Inflammatory macrophage (primary cell): Measurements from ENCODE around the gene AMER3.
A peak's percentile ranks its signal among the peaks of the same experiment; 100 is the strongest.
"Not testable (repeated sequence)": the region's sequence is repeated elsewhere in the genome, so short reads cannot be mapped to it uniquely, and the experiment has no call there.

Source experiments
- DNase-seq, 2 donors: peaks; one replicate each; pipeline ENCODE4 v3.0.0-alpha.2; 2020 to 2022
- total RNA-seq, 18 experiments: gene quantifications; one replicate each; lab custom pipeline; 2026; ENCODE audit warnings: mixed read lengths in 6 of 18, inconsistent platforms in 2 of 18; lab: John Stamatoyannopoulos, UW

The AMER3 gene, protein sequence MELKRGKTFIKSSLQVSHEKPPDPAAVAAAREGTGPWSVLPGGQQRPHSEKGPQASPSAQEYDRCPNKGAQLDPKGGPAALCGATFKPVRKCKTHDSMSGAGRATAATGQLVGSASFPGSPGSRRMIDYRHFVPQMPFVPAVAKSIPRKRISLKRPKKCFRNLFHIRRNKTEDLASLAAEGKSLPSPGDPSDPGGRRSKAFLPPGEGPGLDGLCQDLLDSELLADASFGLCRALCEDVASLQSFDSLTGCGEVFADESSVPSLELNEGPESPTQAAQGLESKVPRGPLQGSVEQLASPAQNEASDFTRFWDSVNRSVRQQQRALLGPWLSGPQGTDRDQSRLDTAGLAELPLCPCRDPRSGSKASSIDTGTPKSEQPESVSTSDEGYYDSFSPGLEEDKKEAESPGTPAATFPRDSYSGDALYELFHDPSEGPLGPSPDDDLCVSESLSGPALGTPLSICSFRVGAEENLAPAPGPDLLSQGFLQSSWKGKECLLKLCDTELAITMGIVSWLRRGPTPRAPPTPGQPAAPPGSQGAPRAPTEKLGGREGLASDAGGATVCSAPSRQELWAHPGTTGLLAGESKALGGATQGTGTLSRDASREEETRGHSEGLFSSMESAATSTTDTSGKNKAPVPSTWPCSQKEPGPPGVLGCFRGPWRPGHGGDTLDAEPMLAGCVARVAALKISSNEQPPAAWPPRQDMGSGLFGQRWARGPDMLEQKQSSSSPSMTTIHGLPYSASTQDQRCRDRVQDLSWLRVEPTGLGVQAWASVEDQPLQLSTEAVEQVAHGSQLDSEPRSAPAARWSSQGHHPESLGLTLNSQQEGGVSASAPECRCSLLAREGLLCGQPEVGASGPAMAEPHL
- 0 to 0.09 (median 0) reads per million in 18 experiments for total RNA-seq

DNA sequence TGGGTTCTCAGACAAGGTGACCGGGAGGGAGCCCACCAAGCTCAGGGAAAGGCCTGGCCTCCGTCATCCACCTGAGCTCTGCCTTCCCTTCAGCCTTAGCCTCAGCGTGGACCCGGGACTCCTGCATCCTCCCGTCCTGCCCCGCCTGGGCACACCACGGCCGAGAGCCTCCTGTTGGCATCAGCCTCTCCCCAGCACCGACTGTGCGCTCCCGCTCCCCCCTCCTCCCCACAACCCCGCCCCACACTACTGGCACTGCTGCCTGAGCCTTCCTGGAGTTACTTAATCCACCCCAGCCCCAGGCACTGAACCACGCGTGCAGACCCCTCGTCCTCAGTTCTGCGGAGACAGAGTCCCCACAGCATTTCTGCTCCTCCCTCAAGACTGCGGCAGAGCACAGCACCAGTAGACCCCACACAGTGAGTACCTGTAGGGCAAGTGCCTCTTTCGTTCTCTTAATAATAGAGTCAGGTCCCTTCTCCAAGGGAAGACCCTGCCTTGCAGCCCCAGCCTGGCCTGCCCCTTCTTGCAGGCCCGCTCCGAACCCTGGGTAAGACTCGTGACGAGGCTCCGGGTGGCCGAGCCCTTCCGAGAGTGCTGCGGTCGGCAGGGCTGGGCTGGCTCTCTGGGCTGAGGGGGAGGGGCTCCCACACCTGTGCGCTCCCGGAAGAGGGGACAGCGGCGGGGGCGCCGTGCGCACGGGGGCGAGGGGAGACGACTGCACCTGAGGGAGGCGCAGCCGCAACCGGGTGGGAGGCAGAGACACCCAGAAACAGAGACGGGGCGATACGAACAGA, at the start of gene AMER3:
Gene AMER3, plus strand, starts transcription at position 285 of the 797 bp plus-strand sequence. CDS start 6,533 bp downstream, outside the sequence.
- no peak for DNase-seq

DNA sequence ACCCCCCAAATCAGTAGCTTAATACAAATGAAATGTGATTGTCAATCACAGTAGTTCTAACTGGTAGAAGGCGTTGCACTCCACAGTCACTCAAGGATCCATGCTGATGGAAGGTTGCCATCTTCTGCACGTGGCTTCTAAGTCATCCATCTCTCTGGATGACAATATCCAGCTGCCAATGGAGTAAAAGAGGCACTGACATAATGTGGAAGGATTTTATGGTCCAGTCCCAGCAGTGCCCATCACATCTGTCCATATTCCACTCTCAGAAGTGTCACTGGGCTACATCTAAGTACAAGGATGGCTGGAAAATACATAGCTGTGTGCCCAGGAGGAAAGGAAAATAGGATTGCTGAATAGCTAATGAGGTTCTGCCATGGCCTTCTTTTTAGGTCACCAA, 40.5 kb upstream of the AMER3 start:
- DNase-seq = not testable (repeated sequence)

DNA sequence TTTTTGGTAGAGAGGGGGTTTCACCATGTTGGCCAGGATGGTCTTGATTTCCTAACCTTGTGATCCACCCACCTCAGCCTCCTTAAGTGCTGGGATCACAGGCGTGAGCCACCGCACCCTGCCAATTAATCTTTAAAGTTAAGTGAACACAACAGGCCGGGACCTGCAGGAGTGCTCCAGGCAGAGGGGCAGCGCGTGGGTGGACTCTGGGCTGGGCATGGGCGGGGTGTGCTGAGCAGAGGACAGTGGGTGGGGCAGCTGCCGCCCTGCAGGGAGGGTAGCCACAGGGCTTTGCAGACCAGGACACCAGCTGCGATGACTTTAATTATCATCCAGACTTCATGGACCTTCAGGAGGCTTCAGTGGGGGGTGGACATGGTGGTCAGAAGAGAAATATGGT, 35.3 kb upstream of the AMER3 start:
- DNase-seq = no peak

DNA sequence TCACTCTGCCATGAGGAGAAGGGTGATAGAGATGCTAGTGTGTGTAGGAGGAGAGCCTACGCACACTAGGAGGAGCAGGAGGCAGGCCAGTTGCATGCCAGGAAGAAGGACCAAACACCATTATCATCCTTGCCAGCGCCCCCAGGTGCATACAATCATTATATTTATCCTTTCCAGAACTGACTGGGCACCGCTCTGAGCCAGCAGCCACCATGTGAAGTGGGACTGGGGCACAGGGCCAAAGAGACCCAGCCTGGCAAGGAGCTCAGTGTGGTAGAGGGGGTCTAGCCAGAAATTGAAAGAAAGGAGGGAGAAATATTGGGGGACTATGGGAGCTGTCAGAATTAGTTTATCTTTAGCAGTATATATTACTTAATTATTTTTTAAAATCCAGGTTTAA, 34.8 kb upstream of the AMER3 start:
- DNase-seq = no peak

DNA sequence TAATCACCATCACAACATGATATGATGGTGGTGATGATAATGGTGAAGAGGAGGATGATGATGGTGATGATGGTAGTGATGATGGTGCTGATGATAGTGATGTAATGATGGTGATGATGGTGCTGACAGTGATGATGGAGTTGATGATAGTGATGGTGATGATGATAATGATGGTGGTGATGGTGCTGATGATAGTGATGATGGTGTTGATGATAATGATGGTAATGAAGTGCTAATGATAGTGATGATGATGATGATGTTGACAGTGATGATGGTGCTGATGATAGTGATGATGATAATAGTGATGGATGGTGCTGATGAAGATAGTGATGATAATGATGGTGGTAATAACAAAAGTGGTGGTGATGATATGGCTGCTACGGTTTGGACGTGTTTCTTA, 30.9 kb upstream of the AMER3 start:
- DNase-seq = no peak

DNA sequence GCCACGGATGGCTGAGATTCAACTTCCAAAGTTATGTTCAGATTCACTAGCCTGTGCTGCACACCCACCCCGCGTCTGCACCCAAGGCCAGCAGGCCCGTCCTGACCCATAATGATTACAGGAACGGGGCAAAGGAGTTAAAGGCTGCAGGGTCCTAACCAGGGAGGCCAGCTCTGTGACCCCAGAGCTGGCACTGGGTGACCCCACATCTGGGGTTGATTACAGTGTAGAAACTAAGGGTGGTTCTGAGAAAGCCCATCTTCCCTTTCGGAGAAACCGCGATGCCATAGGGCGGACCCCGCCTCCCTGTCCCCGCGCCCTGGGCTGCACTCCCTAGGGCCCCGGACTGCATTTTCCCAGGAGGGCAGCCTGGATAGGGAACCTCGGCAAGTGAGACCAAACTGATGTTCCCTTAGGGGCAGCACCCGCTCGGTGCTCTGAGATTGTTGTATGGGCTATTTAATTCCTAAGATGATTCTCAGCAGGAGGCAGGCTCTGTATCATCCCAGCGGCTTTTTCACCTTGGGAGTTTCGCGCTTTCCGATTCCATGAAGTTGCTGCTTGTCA, 28.6 kb upstream of the AMER3 start:
- no peak for DNase-seq

DNA sequence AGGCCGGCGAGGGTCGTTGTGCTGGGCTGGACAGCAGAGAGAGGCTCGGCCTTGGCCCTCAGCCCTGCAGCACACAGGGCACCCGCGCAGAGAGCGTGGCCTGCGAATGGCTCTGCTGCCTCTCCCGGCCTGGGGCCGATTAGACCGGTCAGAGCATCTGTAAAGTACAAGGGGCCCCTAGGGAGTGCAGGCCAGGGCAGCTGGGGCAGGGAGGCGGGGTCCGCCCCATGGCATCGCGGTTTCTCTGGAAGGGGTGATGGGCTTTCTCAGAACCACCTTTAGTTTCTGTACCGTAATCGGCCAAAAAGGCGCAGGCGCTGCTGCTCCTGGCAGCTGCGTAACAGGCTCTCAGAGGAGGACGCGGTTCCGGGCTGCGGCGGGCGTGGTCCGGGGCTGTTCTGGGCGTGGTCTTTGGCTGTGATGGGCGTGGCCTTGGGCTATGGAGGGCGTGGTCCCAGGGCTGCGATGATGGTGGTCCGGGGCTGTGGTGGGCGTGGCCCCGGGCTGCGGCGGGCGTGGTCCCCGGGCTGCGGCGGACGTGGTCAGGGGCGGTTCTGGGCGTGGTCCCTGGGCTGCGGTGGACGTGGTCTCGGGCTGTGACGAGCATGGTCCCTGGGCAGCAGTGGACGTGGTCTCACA, 27.9 kb upstream of the AMER3 start:
- DNase-seq = peak; percentile 49 to 63

DNA sequence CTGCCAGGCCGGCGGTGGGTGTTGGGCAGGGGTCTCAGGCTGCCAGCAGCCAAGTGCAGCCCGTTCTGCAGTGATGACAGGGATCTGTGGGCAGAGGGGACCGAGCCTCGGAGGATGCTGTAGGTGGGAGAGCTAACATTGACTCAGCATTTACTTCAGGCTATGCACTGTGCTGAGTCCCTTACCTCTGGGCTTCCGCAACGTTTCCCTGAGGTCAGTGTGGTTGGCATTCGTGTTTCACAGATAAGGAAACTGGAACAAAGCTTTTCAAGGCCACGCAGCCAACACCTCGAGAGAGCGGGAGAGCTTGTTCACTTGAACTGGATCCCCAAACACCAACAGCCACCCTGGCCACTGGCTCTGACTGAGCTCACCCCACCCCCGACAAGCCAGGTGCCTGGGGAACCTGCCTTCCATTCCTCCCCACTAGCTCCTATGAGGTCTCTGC, 27.3 kb upstream of the AMER3 start:
- peak in 1 of 2 donors; percentile 3 for DNase-seq

DNA sequence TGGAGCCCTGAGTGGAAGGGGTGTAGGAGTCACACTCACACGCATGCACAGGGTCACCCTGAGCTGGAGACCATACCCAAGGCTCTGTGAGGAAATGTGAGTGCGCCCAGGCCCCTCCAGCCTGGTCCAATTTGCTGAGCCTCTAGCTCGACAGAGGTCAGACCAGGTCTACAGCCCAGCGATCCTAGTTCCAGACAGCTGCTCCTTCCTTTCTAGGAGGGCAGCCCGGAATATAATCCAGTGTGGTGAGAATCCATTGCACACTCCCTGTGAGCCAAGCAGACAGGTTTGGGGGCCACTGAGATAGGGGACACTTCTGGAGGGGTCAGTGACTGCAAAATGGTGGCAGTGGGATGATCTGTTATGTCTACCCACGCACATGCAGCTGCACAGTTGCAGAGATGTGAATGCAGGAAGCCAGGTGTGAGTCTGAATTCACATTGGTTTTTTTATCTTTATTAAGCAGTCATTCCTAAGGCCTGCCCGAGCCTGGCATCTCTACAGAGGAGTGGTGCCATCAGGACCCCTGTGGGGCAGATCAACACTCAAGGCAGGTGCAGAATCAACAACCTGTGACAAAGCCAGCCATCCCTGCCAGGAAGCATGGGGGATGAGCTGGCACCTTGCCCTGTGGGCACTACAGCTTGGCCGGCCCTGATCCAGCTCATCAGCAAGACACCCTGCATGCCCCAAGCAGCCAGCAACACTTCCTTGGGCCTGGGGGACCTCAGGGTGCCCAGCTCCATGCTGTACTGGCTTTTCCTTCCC, 26.6 kb upstream of the AMER3 start, which contains the start of gene GPR148:
Gene GPR148, plus strand, starts transcription at position 522 of the 768 bp plus-strand sequence. Its CDS starts 82 bp downstream, at position 604.
- no peak for DNase-seq

DNA sequence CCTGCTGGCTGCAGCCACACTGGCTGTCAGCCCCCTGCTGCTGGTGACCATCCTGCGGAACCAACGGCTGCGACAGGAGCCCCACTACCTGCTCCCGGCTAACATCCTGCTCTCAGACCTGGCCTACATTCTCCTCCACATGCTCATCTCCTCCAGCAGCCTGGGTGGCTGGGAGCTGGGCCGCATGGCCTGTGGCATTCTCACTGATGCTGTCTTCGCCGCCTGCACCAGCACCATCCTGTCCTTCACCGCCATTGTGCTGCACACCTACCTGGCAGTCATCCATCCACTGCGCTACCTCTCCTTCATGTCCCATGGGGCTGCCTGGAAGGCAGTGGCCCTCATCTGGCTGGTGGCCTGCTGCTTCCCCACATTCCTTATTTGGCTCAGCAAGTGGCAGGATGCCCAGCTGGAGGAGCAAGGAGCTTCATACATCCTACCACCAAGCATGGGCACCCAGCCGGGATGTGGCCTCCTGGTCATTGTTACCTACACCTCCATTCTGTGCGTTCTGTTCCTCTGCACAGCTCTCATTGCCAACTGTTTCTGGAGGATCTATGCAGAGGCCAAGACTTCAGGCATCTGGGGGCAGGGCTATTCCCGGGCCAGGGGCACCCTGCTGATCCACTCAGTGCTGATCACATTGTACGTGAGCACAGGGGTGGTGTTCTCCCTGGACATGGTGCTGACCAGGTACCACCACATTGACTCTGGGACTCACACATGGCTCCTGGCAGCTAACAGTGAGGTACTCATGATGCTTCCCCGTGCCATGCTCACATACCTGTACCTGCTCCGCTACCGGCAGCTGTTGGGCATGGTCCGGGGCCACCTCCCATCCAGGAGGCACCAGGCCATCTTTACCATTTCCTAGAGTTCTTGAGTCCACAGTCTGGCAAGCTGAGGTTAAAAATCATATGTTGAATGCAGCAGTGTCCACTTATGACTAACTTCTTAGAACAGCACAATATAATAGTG, 25.7 kb upstream of the AMER3 start:
- no peak for DNase-seq

DNA sequence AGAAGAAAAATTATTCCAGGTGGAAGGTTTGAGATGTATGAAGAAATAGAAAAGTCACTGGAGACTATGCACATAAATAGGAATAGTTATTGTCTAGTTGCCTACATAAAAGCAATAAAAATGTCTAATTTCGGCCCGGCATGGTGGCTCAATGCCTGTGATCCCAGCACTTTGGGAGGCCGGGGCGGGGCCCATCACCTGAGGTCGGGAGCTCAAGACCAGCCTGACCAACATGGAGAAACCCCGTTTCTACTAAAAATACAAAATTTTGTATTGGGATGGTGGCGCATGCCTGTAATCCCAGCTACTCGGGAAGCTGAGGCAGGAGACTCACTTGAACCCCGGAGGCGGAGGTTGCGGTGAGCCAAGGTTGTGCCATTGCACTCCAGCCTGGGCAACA, 23.1 kb upstream of the AMER3 start:
- DNase-seq = not testable (repeated sequence)

DNA sequence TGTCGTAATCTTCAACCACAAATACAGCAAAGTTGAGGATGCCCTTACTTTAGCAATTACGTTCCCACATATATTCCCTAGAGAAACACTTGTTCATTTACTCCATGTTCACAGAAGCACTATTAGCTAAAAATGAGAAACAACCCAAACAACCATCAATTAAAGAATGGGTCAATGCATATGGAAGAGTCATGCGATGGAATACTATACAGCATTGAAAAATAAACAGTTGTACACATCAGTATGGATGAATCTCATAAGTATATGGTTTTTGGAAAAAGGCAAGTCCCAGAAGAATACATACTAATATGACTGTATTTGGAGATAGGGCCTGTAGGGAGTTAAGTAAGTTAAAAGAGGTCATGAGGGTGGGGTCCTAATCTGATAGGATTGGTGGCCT, 20.1 kb upstream of the AMER3 start:
- DNase-seq = no peak

DNA sequence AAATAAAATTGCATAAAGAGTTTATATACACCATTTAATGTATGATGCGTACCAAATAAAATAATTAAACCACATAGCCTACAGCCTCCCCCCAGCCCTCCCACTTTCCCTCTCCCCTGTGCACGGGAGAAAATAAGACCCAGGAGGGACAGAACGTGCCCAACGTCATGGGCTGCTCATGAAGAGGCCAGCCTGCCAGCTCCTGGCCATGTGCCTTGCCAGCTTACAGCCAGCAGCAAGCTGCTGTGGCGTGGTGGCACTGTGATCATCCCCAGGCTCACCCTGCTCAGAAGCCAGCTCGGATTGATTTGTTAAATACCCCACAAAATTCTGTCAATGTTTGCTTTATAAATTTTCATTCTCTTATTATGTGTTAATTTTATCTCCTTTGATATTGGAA, 18.9 kb upstream of the AMER3 start:
- no peak for DNase-seq

DNA sequence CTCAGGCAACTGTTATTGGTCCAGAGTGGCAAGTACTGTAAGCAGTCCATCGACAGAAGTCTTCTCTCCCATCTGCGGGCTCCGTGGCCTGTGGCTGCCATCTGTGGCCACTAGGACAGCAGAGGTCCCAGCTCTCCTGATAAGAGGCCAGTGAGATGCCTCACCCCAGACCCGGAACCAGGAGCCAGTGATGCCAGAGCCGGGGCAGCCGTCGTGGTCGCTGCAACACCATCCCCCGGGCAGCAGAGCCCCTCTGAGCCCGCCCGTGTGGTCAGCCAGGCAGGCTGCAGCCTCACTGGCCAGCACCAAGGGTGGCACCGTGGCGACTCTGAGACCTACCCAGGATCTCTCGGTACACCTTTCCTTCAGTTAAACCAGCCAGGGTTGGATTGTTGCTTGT, 17.7 kb upstream of the AMER3 start:
- DNase-seq = no peak

DNA sequence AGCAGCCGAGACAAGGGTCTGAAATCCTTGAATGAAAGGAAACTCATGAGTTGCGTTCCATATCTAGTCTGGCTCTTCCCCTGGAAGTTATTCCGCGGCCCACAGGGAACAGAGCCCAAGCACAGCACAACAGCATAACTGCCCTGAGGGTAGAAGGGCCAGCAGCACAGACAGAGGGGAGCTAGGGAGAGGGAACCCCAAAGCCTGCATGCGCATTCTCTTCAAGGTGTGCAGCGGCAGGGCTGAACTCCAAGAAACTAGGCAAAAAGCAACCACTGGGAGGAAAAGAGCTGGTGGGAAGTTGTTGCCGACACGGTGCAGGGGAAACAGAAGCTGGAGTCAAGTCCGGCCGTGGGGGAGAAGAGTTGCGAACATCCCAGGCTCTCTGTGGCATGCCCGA, 14.7 kb upstream of the AMER3 start:
- no peak for DNase-seq

DNA sequence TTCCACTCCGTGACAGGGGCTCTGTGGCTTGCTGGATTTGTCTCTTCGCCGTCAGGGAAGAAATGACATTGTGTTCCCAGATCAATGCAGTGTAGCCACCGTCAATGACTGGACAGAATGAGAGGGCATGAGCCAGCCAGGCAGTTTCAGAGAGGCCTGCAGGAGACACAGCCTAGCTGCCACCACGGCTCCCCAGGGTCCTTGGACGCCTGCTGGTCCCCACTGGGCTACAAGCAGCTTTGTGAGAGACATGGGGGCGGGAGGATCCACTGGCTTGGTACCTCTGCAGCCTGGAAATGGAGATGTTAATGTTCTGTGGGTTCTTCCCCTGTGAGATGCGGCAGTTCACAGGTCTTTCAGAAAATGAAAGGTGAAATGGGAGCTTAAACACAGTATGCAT, 12.1 kb upstream of the AMER3 start:
- DNase-seq = no peak

DNA sequence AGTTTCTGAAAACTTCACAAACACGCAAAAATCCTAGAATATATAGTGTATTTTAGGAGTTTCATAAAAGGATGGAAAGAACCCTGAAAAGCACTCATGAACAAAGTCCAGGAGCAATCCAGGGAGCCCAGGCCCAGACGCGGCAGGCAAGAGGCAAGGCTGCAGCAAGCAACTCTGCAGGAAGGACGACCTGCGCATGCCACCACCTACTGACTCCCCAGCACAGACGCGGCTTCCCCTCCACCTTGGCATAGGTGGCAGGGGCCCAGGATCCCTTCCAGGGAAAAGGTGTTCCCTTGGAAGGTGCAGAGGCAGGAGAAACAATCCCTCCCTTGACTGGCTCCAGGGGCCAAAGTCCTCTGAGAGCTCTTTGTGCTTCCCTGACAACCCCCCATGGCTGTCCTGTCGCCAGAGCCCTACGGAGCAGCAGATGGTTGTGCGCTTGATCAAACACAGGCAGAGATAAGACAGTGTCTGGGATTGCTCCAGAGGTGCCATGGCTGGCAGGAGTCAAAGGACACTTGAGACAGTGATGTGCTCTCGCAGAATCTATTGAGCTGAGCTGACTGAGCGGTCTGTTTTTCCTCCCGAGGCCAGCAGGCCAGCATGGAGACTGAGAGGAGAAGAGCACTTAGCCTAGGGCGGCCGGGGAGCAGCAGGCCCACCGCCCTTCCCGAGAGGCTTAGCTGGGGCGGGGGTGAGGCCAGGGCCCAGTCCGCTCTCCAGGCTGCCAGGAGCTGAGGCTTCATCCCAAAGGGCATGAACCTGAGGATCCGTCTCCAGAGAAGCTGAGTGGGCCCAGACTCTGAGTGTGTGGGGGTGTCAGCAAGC, 10.8 kb upstream of the AMER3 start:
- DNase-seq = no peak

DNA sequence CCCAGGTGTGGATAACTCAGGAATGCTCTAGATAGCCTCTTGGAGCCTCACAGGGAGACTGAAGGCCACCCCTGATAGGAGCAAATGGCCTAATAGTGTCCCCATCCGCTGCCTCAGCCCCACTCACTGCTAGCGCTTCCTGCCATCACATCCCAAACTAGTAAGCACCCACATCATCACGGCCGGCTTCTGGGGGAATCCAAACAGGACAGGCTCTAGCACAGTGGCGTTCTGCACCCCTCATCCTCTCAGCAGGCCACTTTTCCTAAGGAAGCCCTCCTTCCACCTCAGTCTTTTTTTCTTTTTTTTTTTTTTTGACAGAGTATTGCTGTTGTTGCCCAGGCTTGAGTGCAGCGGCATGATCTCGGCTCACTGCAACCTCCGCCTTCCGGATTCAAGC, 6.3 kb upstream of the AMER3 start:
- no peak for DNase-seq

DNA sequence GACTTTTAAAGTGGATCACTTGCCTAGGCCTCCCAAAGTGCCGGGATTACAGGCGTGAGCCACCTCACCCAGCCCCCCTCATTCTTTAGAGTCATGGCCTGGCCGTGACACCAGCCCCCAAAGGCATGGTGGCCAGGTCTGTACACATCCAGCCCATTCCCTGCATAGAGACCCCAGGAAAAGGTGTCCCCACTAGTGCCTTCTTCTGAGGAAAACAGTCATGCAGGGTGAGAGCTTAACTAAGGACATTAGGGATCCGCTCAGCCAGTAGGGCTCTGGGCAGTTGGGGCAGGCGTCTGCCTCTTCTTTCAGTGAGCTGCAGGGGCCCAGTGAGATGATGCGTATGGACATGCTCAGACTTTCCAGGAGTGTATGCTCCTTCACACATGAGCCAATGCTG, 5.7 kb upstream of the AMER3 start:
- no peak for DNase-seq
